Testis (tissue), 3 donors: ENCODE data around the gene MLF2. TPM values are rescaled to one million over a fixed set of nuclear protein-coding genes. Genes with fewer than 3 reads are reported as not detected.

ENCODE experiments used
- DNase-seq: peaks from one replicate; pipeline ENCODE4 v3.0.0-alpha.2; 2019
- H3K27ac ChIP-seq, 2 donors: fragments of 200-600 bp; sonication (generic); one replicate each; pipeline ENCODE4 v1.5.1; 2019
- H3K27me3 ChIP-seq: fragments of 200-600 bp; sonication (generic); one replicate; pipeline ENCODE4 v1.5.1; 2019
- H3K36me3 ChIP-seq: fragments of 200-600 bp; sonication (generic); one replicate; pipeline ENCODE4 v1.5.1; 2017; ENCODE audit warnings: low read depth; ENCODE audit errors: missing control alignments
- H3K4me1 ChIP-seq: fragments of 200-600 bp; sonication (generic); one replicate; pipeline ENCODE4 v1.5.1; 2019
- H3K4me3 ChIP-seq, 2 donors: fragments of 200-600 bp; sonication (generic); one replicate each; pipeline ENCODE4 v1.5.1; 2017 to 2019
- H3K9me3 ChIP-seq: fragments of 200-600 bp; sonication (generic); one replicate; pipeline ENCODE4 v1.5.1; 2017
- POLR2A ChIP-seq: fragments of 450-650 bp; IDR thresholded peaks from one replicate; pipeline ENCODE4 v1.6.1; 2017; ENCODE audit warnings: antibody characterized with exemption, mild to moderate bottlenecking, moderate library complexity
- WGBS, 2 donors: methylation state at CpG; one replicate each; pipeline ENCODE4 v1.1.5; 2018; 5-methylcytosine and 5-hydroxymethylcytosine counted together
- intact Hi-C: fragments of 100-400 bp; cut with DNase I; formaldehyde crosslinking; loops from one replicate; pipeline ENCODE4 v1.15.1; 2023; ENCODE audit warnings: low total_unique reads
- polyA plus RNA-seq: library from polyadenylated mRNA; stranded (reverse); fragments of 350-450 nt; fragmentation: Illumina TruSeq; extraction: RNeasy Lipid Tissue Mini Kit (QIAGEN cat#74804); gene quantifications from one replicate; pipeline ENCODE4 v1.2.3, GENCODE V29; 2014; ENCODE audit warnings: low read depth, low replicate concordance; ENCODE audit not compliant: insufficient read depth
- total RNA-seq, 2 donors: library from RNA; depleted of rRNA; stranded (reverse); fragments of >200 nt; gene quantifications; one replicate each; pipeline ENCODE4 v1.2.3, GENCODE V29; 2016
- TF ChIP-seq, protein P1 (sequence below), 3 experiments: fragments of 450-650 bp in 2 of 3; fragments of 200-600 bp in 1 of 3; sonication (generic) in 1 of 3; IDR thresholded peaks; one replicate each; pipeline ENCODE4 v1.5.1; 2016 to 2019; ENCODE audit warnings: antibody characterized with exemption in 3 of 3, mild to moderate bottlenecking in 2 of 3, moderate library complexity in 1 of 3

The MLF2 gene
- total and polyA plus RNA-seq, 3 donors from 2014 or later = 177 to 242 (median 211) TPM

GRCh38 chr12:6769666-6770065 is 16.7 kb upstream of the MLF2 start:
- no peak for DNase-seq
- TF ChIP-seq, protein P1, sequence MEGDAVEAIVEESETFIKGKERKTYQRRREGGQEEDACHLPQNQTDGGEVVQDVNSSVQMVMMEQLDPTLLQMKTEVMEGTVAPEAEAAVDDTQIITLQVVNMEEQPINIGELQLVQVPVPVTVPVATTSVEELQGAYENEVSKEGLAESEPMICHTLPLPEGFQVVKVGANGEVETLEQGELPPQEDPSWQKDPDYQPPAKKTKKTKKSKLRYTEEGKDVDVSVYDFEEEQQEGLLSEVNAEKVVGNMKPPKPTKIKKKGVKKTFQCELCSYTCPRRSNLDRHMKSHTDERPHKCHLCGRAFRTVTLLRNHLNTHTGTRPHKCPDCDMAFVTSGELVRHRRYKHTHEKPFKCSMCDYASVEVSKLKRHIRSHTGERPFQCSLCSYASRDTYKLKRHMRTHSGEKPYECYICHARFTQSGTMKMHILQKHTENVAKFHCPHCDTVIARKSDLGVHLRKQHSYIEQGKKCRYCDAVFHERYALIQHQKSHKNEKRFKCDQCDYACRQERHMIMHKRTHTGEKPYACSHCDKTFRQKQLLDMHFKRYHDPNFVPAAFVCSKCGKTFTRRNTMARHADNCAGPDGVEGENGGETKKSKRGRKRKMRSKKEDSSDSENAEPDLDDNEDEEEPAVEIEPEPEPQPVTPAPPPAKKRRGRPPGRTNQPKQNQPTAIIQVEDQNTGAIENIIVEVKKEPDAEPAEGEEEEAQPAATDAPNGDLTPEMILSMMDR (IDR thresholded peaks at IDR 0.05) = no peak
- TF ChIP-seq POLR2A = no peak
- no peaks in the 10 kb centered on the region for H3K27me3 ChIP-seq
- peak overlapping the region in 1 of 2 donors; percentile 66 for H3K27ac ChIP-seq
- peaks cover 45% of the 10 kb centered on the region for H3K4me1 ChIP-seq
- no peaks in the 10 kb centered on the region for H3K9me3 ChIP-seq
- WGBS, 2 donors = 52 to 58% methylated on average over 4 of the region's 4 CpGs
- intact Hi-C loops = loop anchor here (10.0 kb wide), 1 partner anchor 55 kb away; the partner anchor contains the start of genes GPR162 and P3H3
- no peak overlapping the region for H3K4me3 ChIP-seq
- no peaks in the 10 kb centered on the region for H3K36me3 ChIP-seq

DNA sequence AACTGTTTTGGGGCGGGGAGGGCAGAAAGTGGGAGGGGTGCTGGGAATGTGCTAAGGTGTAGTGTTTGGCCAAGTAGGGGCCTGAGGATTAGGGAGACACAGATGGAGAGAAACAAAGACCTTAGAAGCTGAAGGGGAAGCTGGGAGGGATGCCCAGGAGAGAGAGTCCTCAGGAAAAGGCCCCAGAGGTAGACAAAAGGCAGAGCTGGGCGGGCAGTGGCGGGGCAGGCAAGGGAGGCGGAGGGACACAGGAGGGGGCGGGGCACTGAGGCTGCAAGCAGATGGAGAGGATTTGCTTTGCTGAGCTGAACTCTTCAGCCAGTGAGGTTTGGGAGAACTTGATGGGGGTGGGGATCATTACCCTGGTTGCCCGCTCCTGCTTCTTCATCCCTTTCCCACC is 16.0 kb upstream of the MLF2 start:
- TF ChIP-seq, protein P1 (IDR thresholded peaks at IDR 0.05) = no peak
- no peak for TF ChIP-seq POLR2A
- WGBS, 2 donors = 17 to 48% methylated on average over 6 of the region's 6 CpGs
- peaks cover 45% of the 10 kb centered on the region for H3K4me1 ChIP-seq
- H3K27me3 ChIP-seq = no peaks in the 10 kb centered on the region
- DNase-seq = peak; percentile 82
- peak overlapping the region; percentile 67 to 96 for H3K27ac ChIP-seq
- no peak overlapping the region for H3K4me3 ChIP-seq
- H3K9me3 ChIP-seq = no peaks in the 10 kb centered on the region
- intact Hi-C loops = no loop called here
- H3K36me3 ChIP-seq = no peaks in the 10 kb centered on the region

DNA sequence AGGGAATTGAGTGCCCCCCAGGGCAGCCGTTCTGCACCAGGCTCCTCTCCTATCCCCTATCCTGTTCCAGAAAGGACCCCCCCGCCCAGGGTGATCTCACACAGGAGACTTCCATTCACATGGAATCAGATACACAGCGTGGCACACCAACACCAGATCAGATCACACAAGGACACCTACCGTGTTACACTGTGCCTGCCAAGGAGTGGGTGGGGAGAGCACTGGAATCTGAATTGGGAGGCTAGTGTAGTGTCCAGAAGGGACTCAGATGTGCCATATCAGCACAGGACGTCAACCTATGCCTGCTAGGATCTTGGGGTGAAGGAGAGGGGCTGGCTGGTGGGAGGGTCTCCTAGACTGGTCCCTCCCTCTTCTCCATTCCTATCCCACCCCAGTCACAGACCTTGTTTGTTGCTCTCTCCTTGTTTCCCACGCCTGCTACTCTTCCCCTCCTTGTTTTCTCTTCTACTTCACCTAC is 15.5 kb upstream of the MLF2 start:
- 22 to 32% methylated on average over 4 to 6 of the region's 6 CpGs for WGBS, 2 donors

GRCh38 chr12:6767353-6768319 is 14.7 kb upstream of the MLF2 start:
- H3K4me3 ChIP-seq = peak overlapping the region; percentile 72 to 93
- no peaks in the 10 kb centered on the region for H3K27me3 ChIP-seq
- WGBS, 2 donors = 4 to 6% methylated on average over 24 to 44 of the region's 44 CpGs
- no peaks in the 10 kb centered on the region for H3K36me3 ChIP-seq
- TF ChIP-seq, protein P1 (IDR thresholded peaks at IDR 0.05) = no peak
- no peaks in the 10 kb centered on the region for H3K9me3 ChIP-seq
- intact Hi-C loops = no loop called here
- peak; percentile 34 for DNase-seq
- H3K27ac ChIP-seq = peak overlapping the region; percentile 67 to 96
- peaks cover 52% of the 10 kb centered on the region for H3K4me1 ChIP-seq

More for the DNA sequence above, 15.5 kb upstream of the MLF2 start:
- peak overlapping the region in 1 of 2 donors; percentile 72 for H3K4me3 ChIP-seq
- peak overlapping the region; percentile 67 to 96 for H3K27ac ChIP-seq
- peaks cover 49% of the 10 kb centered on the region for H3K4me1 ChIP-seq
- H3K27me3 ChIP-seq = no peaks in the 10 kb centered on the region
- no peaks in the 10 kb centered on the region for H3K9me3 ChIP-seq
- TF ChIP-seq POLR2A = no peak
- TF ChIP-seq, protein P1 (IDR thresholded peaks at IDR 0.05) = no peak
- DNase-seq = no peak
- H3K36me3 ChIP-seq = no peaks in the 10 kb centered on the region
- intact Hi-C loops = no loop called here
